ENCODE results near the gene LETM1. TPM values are rescaled to one million over a fixed set of nuclear protein-coding genes. Genes with fewer than 3 reads are reported as not detected.
A peak's percentile ranks its signal among the peaks of the same experiment; 100 is the strongest.

LETM1 gene
- total and polyA plus RNA-seq, 4 donors = 21.7 to 47.1 (median 26.8) TPM

DNA sequence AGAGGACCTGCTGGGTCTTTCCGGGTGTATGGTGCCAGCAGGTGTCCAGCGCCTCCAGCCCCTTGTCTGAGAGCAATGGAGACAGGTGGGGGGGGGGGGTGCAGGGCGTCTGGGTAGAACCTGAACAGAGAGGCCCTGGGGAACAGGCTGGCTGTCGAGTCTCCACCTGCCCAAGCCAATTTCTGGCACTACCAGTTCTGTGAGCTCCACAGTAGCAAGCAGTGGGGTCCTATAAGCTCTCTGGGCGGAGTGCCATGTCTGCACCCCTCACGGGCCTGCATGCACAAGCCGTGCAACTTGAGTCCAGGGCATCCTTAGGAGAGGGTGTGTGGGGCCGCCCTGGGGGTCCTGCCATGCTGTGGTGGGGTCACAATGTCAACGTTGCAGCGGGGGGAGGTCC lies 72.9 kb downstream of the LETM1 start:
- peak; percentile 52 to 71 (median 69) for DNase-seq
- TF ChIP-seq, protein P1, sequence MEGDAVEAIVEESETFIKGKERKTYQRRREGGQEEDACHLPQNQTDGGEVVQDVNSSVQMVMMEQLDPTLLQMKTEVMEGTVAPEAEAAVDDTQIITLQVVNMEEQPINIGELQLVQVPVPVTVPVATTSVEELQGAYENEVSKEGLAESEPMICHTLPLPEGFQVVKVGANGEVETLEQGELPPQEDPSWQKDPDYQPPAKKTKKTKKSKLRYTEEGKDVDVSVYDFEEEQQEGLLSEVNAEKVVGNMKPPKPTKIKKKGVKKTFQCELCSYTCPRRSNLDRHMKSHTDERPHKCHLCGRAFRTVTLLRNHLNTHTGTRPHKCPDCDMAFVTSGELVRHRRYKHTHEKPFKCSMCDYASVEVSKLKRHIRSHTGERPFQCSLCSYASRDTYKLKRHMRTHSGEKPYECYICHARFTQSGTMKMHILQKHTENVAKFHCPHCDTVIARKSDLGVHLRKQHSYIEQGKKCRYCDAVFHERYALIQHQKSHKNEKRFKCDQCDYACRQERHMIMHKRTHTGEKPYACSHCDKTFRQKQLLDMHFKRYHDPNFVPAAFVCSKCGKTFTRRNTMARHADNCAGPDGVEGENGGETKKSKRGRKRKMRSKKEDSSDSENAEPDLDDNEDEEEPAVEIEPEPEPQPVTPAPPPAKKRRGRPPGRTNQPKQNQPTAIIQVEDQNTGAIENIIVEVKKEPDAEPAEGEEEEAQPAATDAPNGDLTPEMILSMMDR (IDR thresholded peaks at IDR 0.05; ENCODE audit: control extremely low read depth, extremely low read depth) = no peak
- no peaks in the 10 kb centered on the region for H3K36me3 ChIP-seq (ENCODE audit: control insufficient read depth in 4 of 4, insufficient read depth in 4 of 4, low read length in 4 of 4)
- H3K4me3 ChIP-seq = no peak overlapping the region
- no peak for ATAC-seq (ENCODE audit: insufficient read depth, low FRiP score)
- H3K9me3 ChIP-seq (ENCODE audit: control insufficient read depth in 4 of 4, insufficient read depth in 3 of 4, low read length in 3 of 4) = no peaks in the 10 kb centered on the region
- no peak overlapping the region for H3K27ac ChIP-seq (ENCODE audit: low read depth in 1 of 2, low read length in 1 of 2)
- peaks cover 0 to 20% (median 7%) of the 10 kb centered on the region in 5 donors for H3K4me1 ChIP-seq (ENCODE audit: control insufficient read depth in 5 of 5, insufficient read depth in 5 of 5, low read length in 5 of 5)
- WGBS, 2 donors = 80 to 92% methylated on average over 9 to 10 of the region's 10 CpGs
- H3K27me3 ChIP-seq (ENCODE audit: control insufficient read depth in 3 of 3, insufficient read depth in 3 of 3, low read length in 2 of 3) = no peaks in the 10 kb centered on the region
- H3K9ac ChIP-seq (ENCODE audit: insufficient read depth in 1 of 2, low read length in 2 of 2) = no peak overlapping the region

DNA sequence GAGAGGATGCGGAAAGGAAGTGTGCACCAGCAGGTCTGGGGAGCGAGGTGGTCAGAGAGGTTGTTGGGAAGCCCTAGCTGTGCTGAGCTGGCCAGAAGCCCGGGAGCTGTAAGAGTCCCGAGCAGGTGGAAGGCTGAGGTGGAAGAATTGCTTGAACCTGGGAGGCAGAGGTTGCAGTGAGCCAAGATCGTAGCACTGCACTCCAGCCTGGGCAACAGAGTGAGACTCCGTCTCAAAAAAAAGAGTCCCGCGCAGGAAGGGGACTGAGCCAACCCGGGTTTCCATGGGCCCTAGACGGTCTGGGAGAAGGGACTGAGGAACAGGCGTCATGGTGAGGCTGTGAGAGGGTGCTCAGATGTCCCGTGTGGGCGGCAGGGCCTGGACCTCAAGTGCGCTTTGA lies 75.5 kb downstream of the LETM1 start:
- Histone ChIP-seq H3K4me3 (no peak overlapping the region), H3K9me3 (ENCODE audit: control insufficient read depth in 4 of 4, insufficient read depth in 3 of 4, low read length in 3 of 4) (no peaks in the 10 kb centered on the region), H3K36me3 (ENCODE audit: control insufficient read depth in 4 of 4, insufficient read depth in 4 of 4, low read length in 4 of 4) (no peaks in the 10 kb centered on the region), H3K4me1 (ENCODE audit: control insufficient read depth in 5 of 5, insufficient read depth in 5 of 5, low read length in 5 of 5) (peaks cover 0 to 19% (median 9%) of the 10 kb centered on the region in 5 donors), H3K27me3 (ENCODE audit: control insufficient read depth in 3 of 3, insufficient read depth in 3 of 3, low read length in 2 of 3) (no peaks in the 10 kb centered on the region), H3K27ac (ENCODE audit: low read depth in 1 of 2, low read length in 1 of 2) (no peak overlapping the region), H3K9ac (ENCODE audit: insufficient read depth in 1 of 2, low read length in 2 of 2) (no peak overlapping the region)
- 84 to 92% methylated on average over 14 of the region's 14 CpGs for WGBS, 2 donors
- DNase-seq (no peak), ATAC-seq (ENCODE audit: insufficient read depth, low FRiP score) (no peak)
- TF ChIP-seq, protein P1 (IDR thresholded peaks at IDR 0.05; ENCODE audit: control extremely low read depth, extremely low read depth) = no peak

GRCh38 chr4:1779588-1780382 lies 76.2 kb downstream of the LETM1 start:
- Histone ChIP-seq H3K27ac (ENCODE audit: low read depth in 1 of 2, low read length in 1 of 2) (no peak overlapping the region), H3K4me3 (no peak overlapping the region), H3K9ac (ENCODE audit: insufficient read depth in 1 of 2, low read length in 2 of 2) (no peak overlapping the region), H3K27me3 (ENCODE audit: control insufficient read depth in 3 of 3, insufficient read depth in 3 of 3, low read length in 2 of 3) (no peaks in the 10 kb centered on the region), H3K4me1 (ENCODE audit: control insufficient read depth in 5 of 5, insufficient read depth in 5 of 5, low read length in 5 of 5) (peaks cover 0 to 15% (median 4%) of the 10 kb centered on the region in 5 donors), H3K36me3 (ENCODE audit: control insufficient read depth in 4 of 4, insufficient read depth in 4 of 4, low read length in 4 of 4) (no peaks in the 10 kb centered on the region), H3K9me3 (ENCODE audit: control insufficient read depth in 4 of 4, insufficient read depth in 3 of 4, low read length in 3 of 4) (no peaks in the 10 kb centered on the region)
- 83 to 89% methylated on average over 16 to 18 of the region's 18 CpGs for WGBS, 2 donors
- DNase-seq (no peak), ATAC-seq (ENCODE audit: insufficient read depth, low FRiP score) (no peak)
- TF ChIP-seq, protein P1 (IDR thresholded peaks at IDR 0.05; ENCODE audit: control extremely low read depth, extremely low read depth) = no peak

Measured in lung (tissue), 12 donors.